KG1 (cell line): Measurements from ENCODE around the gene RNF126.
"Not testable (repeated sequence)": the region's sequence is repeated elsewhere in the genome, so short reads cannot be mapped to it uniquely, and the experiment has no call there.

Experiments
- DNase-seq: peaks from one replicate; lab custom pipeline; 2025; lab: John Stamatoyannopoulos, UW

The RNF126 gene

DNA sequence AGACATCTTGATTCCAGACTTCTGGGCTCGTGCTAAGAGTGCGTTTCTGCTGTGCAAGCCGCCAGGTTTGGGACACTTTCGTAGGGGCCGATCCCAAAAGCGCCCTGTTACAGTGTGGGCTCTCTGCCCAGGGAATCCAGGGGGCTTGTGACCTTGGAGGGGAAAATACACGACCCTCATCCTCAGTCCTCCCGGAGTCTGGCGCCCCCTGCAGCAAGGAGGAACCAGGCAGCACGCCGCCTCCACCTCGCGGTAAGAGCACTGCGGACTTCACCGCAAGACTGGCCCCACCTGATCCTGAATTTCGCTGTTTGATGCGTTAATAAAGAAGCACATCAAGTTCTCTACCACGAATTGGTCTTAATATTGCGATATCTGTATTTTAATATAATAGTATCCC is 34.8 kb downstream of the RNF126 start:
- no peak for DNase-seq

DNA sequence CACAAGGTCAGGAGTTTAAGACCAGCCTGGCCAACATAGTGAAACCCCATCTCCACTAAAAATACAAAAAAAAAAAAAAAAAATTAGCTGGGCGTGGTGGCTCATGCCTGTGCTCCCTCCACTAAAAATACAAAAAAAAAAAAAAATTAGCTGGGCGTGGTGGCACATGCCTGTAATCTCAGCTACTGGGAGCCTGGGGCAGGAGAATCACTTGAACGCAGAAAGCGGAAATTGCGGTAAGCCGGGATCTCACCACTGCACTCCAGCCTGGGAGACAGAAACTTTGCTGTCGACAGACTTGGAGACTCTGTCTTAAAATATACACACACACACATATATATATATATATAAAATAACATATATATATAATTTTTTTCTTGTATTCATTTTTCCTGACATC is 36.4 kb downstream of the RNF126 start:
- DNase-seq = not testable (repeated sequence)

GRCh38 chr19:625257-625656 is 37.8 kb downstream of the RNF126 start:
- no peak for DNase-seq

- no peak for DNase-seq
These were observed 38.4 kb downstream of the RNF126 start for GRCh38 chr19:624433-625109.

GRCh38 chr19:623974-624373 is 39.0 kb downstream of the RNF126 start:
- DNase-seq = no peak

GRCh38 chr19:623175-623916 is 39.7 kb downstream of the RNF126 start:
- DNase-seq = no peak

DNA sequence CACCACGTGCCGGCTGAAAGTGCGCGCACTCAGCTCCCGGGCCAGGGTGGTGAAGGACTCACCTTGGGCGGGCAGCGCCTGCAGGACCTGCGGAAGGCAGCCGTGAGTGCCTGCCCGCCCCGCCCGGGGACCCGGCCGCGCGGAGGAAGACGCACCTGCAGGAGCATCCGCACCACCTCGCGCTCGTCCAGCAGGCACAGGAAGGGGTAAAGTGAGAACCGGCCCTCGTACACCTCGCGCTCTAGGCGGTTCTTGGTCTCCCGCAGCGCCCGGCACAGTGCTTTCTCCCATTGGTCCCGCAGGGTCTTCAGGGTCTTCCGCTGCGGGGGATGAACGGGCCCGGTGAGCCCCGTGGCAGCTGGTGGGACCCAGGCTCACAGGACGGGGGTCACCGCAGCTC is 40.3 kb downstream of the RNF126 start:
- no peak for DNase-seq

DNA sequence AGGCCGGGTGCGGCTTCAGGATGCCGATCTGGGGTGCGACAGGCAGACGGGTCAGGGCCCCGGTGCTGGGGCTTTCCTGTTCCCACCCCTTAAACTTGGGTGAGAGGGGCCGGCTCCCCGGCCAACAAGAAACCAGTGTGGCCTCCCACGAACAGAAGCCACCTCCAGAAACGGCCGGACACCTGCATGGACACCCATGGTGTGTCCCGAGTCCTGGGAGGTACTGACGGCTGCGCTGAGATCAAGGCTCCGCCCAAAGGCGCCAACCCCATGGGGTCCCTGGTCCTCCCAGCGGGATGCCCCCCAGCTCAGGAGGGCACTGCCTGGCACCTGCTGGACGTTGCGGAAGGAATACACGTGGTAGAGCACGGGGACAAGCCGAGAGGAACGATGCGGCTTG is 41.2 kb downstream of the RNF126 start:
- DNase-seq = no peak

DNA sequence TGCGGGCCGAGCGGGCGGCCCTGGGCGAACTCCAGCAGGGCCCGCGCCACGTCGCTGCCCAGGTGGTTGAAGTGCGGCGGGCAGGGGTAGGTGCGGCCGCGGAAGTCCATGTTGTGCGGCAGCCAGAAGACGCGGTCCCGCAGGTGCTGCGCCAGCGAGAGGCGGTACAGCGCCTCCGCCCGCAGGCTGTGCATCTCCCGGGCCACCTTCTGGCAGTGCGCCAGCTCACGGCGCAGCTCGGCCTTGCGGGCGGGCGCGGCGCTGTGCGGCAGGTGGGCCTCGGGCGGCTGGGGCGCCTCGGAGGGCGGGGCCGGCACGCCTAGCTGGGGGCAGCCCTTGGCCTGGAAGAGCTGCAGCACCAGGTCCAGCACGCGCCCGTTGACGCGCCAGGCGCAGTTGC is 41.8 kb downstream of the RNF126 start:
- DNase-seq = not testable (repeated sequence)

GRCh38 chr19:620166-620862 is 42.7 kb downstream of the RNF126 start:
- DNase-seq = no peak

- no peak for DNase-seq
These were observed 43.6 kb downstream of the RNF126 start for GRCh38 chr19:619286-620002.

DNA sequence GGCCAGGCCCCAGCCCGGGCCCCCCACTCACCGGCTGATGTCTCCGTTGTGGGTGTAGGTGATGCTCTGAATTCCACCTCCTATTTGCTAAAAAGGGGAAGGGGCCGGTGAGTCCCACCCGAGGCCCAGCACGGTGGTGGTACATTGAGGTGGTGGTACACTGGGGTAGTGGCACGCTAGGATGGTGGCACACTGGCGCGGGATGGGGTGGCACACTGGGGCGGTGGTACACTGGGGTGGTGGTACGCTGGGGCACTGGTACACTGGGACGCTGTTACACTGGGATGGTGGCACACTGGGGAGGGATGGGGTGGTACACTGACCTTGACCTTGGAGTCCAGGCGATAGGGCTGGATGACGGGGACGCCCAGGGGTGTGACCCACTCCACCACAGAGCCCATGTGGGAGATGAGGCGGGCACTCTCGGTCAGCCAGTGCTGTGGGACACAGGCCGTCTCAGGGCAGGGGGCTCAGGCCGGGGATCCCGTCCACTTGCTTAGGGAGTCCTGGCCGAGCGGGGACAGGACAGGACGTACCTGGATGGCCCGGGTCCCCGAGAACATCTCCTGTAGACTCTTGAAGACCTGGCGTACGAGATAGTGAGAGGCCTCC is 44.2 kb downstream of the RNF126 start:
- no peak for DNase-seq

GRCh38 chr19:618247-618619 is 44.8 kb downstream of the RNF126 start:
- DNase-seq = no peak

- DNase-seq = no peak
These were observed 45.3 kb downstream of the RNF126 start for GRCh38 chr19:617551-618246.

- DNase-seq = no peak
These were observed 46.1 kb downstream of the RNF126 start for GRCh38 chr19:616747-617526.

GRCh38 chr19:616062-616700 is 46.8 kb downstream of the RNF126 start:
- DNase-seq = no peak

GRCh38 chr19:615619-616018 is 47.4 kb downstream of the RNF126 start:
- no peak for DNase-seq

GRCh38 chr19:613732-614567 is 49.1 kb downstream of the RNF126 start:
- no peak for DNase-seq

- no peak for DNase-seq
These were observed 50.1 kb downstream of the RNF126 start for GRCh38 chr19:612941-613340.
